GM12878 (cell line): ENCODE results near the gene GMPPB. TPM values are rescaled to one million over a fixed set of nuclear protein-coding genes. Genes with fewer than 3 reads are reported as not detected.

Experiments
- ATAC-seq: fragments of 200-7000 bp; cut with Tn5 transposase; 3 replicates; pipeline ENCODE4 v1.9.1; 2020; ENCODE audit warnings: mild to moderate bottlenecking, moderate library complexity
- BruUV-seq: library from RNA; stranded (reverse); fragments of 400-500 nt; replicated peaks from 2 replicates; lab custom pipeline; 2021; lab: Mats Ljungman, UMichigan
- CTCF ChIA-PET: fragments of 300-600 bp; sonication (Branson Sonifier 250); formaldehyde crosslinking; extraction: SDS; loops from one replicate; lab custom pipeline; 2021; ENCODE audit warnings: inconsistent platforms; lab: Yijun Ruan, JAX
- POLR2A ChIA-PET: fragments of 350-600 bp; formaldehyde crosslinking; extraction: SDS; loops from one replicate; lab custom pipeline; 2021; ENCODE audit warnings: inconsistent platforms; lab: Charles Lee
- RAD21 ChIA-PET: fragments of 300-600 bp; sonication (Branson Sonifier 250); formaldehyde crosslinking; loops from one replicate; lab custom pipeline; 2023; ENCODE audit warnings: antibody characterized with exemption; ENCODE audit not compliant: unreplicated experiment; lab: Charles Lee
- SMC1A ChIA-PET: fragments of 300-600 bp; sonication (Branson Sonifier 250); formaldehyde crosslinking; loops from one replicate; lab custom pipeline; 2023; ENCODE audit not compliant: unreplicated experiment, uncharacterized antibody; lab: Charles Lee
- DNase-seq: peaks from one replicate; pipeline ENCODE4 v3.0.0-alpha.2; 2011; ENCODE audit warnings: low read depth, low spot score
- FAIRE-seq: peaks from 3 replicates; lab custom pipeline; 2011; peaks lifted over from hg19 to GRCh38; lab: Jason Lieb, UNC
- H2AFZ ChIP-seq: 2 replicates; pipeline ENCODE4 v1.6.0; 2011; ENCODE audit warnings: low read depth, low read length, control low read depth; ENCODE audit not compliant: control insufficient read depth
- H3K27ac ChIP-seq: 2 replicates; pipeline ENCODE4 v1.5.1; 2011; ENCODE audit warnings: control low read depth; ENCODE audit not compliant: control insufficient read depth, insufficient read depth
- H3K27me3 ChIP-seq, 2 experiments: replicated peaks in 1 of 2; 2 replicates each; pipeline versions ENCODE4 v1.6.0 to v1.6.1; 2011; ENCODE audit warnings: low read length in 1 of 2; ENCODE audit not compliant: control insufficient read depth in 2 of 2, insufficient read depth in 2 of 2
- H3K36me3 ChIP-seq, 2 experiments: 2 replicates each; pipeline ENCODE4 v1.5.1; 2011; ENCODE audit warnings: low read length in 1 of 2; ENCODE audit not compliant: control insufficient read depth in 2 of 2, insufficient read depth in 2 of 2
- H3K4me1 ChIP-seq: 2 replicates; pipeline ENCODE4 v1.6.1; 2011; ENCODE audit warnings: mild to moderate bottlenecking, low read length, moderate library complexity, mixed read lengths; ENCODE audit not compliant: control insufficient read depth, insufficient read depth
- H3K4me2 ChIP-seq: 2 replicates; pipeline ENCODE4 v1.6.0; 2011; ENCODE audit warnings: control low read depth; ENCODE audit not compliant: control insufficient read depth, insufficient read depth
- H3K4me3 ChIP-seq: fragments of 200-600 bp; sonication (generic); 2 replicates; pipeline ENCODE4 v1.5.1; 2016
- H3K79me2 ChIP-seq: 2 replicates; pipeline ENCODE4 v1.6.0; 2011; ENCODE audit warnings: low read length; ENCODE audit not compliant: control insufficient read depth, insufficient read depth
- H3K9ac ChIP-seq: 2 replicates; pipeline ENCODE4 v1.8.0; 2011; ENCODE audit warnings: low read length, control low read depth, mixed read lengths; ENCODE audit not compliant: control insufficient read depth, insufficient read depth
- H3K9me3 ChIP-seq: replicated peaks from 3 replicates; pipeline ENCODE4 v1.5.1; 2011; ENCODE audit warnings: mild to moderate bottlenecking, low read length; ENCODE audit not compliant: control insufficient read depth, insufficient read depth
- H4K20me1 ChIP-seq: 2 replicates; pipeline ENCODE4 v1.6.0; 2011; ENCODE audit not compliant: control insufficient read depth, insufficient read depth
- ASH2L ChIP-seq: fragments of 300-600, 200-600 bp; sonication (generic); IDR thresholded peaks from 2 replicates; pipeline ENCODE4 v1.6.1; 2017; ENCODE audit warnings: low read depth, mild to moderate bottlenecking, borderline replicate concordance
- BRCA1 ChIP-seq: IDR thresholded peaks from 2 replicates; pipeline ENCODE4 v1.6.1; 2011; ENCODE audit warnings: low read depth, low read length, improper control_type of control experiment
- EED ChIP-seq: sonication (generic); IDR thresholded peaks from 2 replicates; pipeline ENCODE4 v1.6.1; 2016; ENCODE audit warnings: antibody characterized with exemption, low read depth
- EP300 ChIP-seq, 2 experiments: fragments of 150-350 bp in 1 of 2; IDR thresholded peaks; 2 replicates each; pipeline ENCODE4 v1.6.1; 2011 to 2012; ENCODE audit warnings: low read depth in 2 of 2, low read length in 2 of 2, borderline replicate concordance in 1 of 2, improper control_type of control experiment in 1 of 2, inconsistent platforms in 1 of 2; ENCODE audit not compliant: control insufficient read depth in 1 of 2
- HDAC6 ChIP-seq: fragments of 200-600 bp; sonication (generic); IDR thresholded peaks from one replicate; pipeline ENCODE4 v1.8.0; 2017; ENCODE audit warnings: antibody characterized with exemption; ENCODE audit not compliant: unreplicated experiment
- LARP7 ChIP-seq: fragments of 450-650 bp; IDR thresholded peaks from 2 replicates; pipeline ENCODE4 v1.6.1; 2017; ENCODE audit warnings: mild to moderate bottlenecking
- NR2C1 ChIP-seq: fragments of 450-650 bp; IDR thresholded peaks from 2 replicates; pipeline ENCODE4 v1.6.1; 2017; ENCODE audit warnings: antibody characterized with exemption, mild to moderate bottlenecking, moderate library complexity
- POLR2A ChIP-seq: IDR thresholded peaks from 2 replicates; pipeline ENCODE4 v1.6.1; 2011; ENCODE audit warnings: low read depth, mild to moderate bottlenecking, low read length
- RB1 ChIP-seq: fragments of 450-650 bp; formaldehyde crosslinking; IDR thresholded peaks from 2 replicates; pipeline ENCODE4 v1.6.1; 2017; ENCODE audit warnings: mild to moderate bottlenecking, borderline replicate concordance
- RBBP5 ChIP-seq: fragments of 200-600 bp; sonication (generic); conservative IDR thresholded peaks from 2 replicates; pipeline ENCODE4 v1.6.1; 2016
- SPI1 ChIP-seq: IDR thresholded peaks from 2 replicates; pipeline ENCODE4 v1.6.1; 2011; ENCODE audit warnings: low read depth, mild to moderate bottlenecking, low read length, moderate library complexity, borderline replicate concordance; ENCODE audit not compliant: insufficient read depth
- SREBF2 ChIP-seq: IDR thresholded peaks from 2 replicates; pipeline ENCODE4 v1.6.1; 2012; ENCODE audit warnings: mild to moderate bottlenecking, low read length
- SUZ12 ChIP-seq: fragments of 200-600 bp; sonication (generic); IDR thresholded peaks from one replicate; pipeline ENCODE4 v1.6.1; 2018; ENCODE audit warnings: antibody characterized with exemption, mild to moderate bottlenecking; ENCODE audit not compliant: unreplicated experiment
- TBL1XR1 ChIP-seq: IDR thresholded peaks from 2 replicates; pipeline ENCODE4 v1.6.1; 2012; ENCODE audit warnings: low read depth, low read length, improper control_type of control experiment
- TCF3 ChIP-seq: IDR thresholded peaks from 2 replicates; pipeline ENCODE4 v1.6.1; 2012; ENCODE audit warnings: low read depth, mild to moderate bottlenecking, low read length, borderline replicate concordance; ENCODE audit not compliant: insufficient read depth
- WRNIP1 ChIP-seq: IDR thresholded peaks from 2 replicates; pipeline ENCODE4 v1.6.1; 2011; ENCODE audit warnings: low read depth, low read length, improper control_type of control experiment, borderline replicate concordance
- YY1 ChIP-seq: IDR thresholded peaks from 2 replicates; pipeline ENCODE4 v1.6.1; 2011; ENCODE audit warnings: low read depth, mild to moderate bottlenecking, low read length
- ZBED1 ChIP-seq: IDR thresholded peaks from 2 replicates; pipeline ENCODE4 v1.6.1; 2016; ENCODE audit warnings: borderline replicate concordance
- WGBS: methylation state at CpG from one replicate; pipeline ENCODE4 v1.1.6; 2016; ENCODE audit warnings: low lambda C conversion rate; ENCODE audit not compliant: insufficient replicate concordance, insufficient coverage; ENCODE audit errors: missing lambda C conversion rate; 5-methylcytosine and 5-hydroxymethylcytosine counted together
- in situ Hi-C: fragments of 300-500 bp; cut with MboI; formaldehyde crosslinking; loops from 9 replicates; pipeline ENCODE4 v1.14.3; 2018; ENCODE audit warnings: mixed read lengths
- intact Hi-C: fragments of 100-400 bp; cut with micrococcal nuclease; formaldehyde crosslinking; loops from one replicate; pipeline ENCODE4 v1.14.2; 2022; ENCODE audit not compliant: unreplicated experiment
- polyA plus RNA-seq, 11 experiments: library from polyadenylated mRNA; depleted of rRNA in 4 of 11; unstranded in 6 of 11; stranded (reverse) in 5 of 11; fragments of >200 nt; fragmentation: Nextera tagmentation in 4 of 11; fragmentation: Illumina TruSeq in 1 of 11; extraction: Ambion mirVana in 4 of 11; extraction: Trizol in 1 of 11; gene quantifications; 1 replicate in 1 of 11; 2 replicates in 10 of 11; pipeline versions ENCODE4 v1.2.1 to v1.2.3, GENCODE V29; 2011 to 2016; ENCODE audit warnings: inconsistent platforms in 2 of 11, missing spikeins in 2 of 11, low read depth in 1 of 11
- total RNA-seq, 4 experiments: library from RNA; depleted of rRNA in 3 of 4; stranded (reverse); fragments of >200 nt in 3 of 4; fragmentation: Illumina TruSeq in 1 of 4; extraction: Trizol in 1 of 4; gene quantifications; 2 replicates each; pipeline versions ENCODE4 v1.2.1 to v1.2.3, GENCODE V29; 2013 to 2021
- TF ChIP-seq, protein P1 (sequence below): IDR thresholded peaks from 2 replicates; pipeline ENCODE4 v1.6.1; 2011; ENCODE audit warnings: mild to moderate bottlenecking, low read depth, low read length, moderate library complexity; ENCODE audit not compliant: insufficient replicate concordance
- TF ChIP-seq, protein P2 (sequence below): fragments of 150-350 bp; IDR thresholded peaks from 2 replicates; pipeline ENCODE4 v1.6.1; 2014; ENCODE audit warnings: mild to moderate bottlenecking, low read depth, low read length

The GMPPB gene
- total and polyA plus RNA-seq, 10 of the 15 experiments (the other 5 are each of a cell fraction or from before 2014, with no cell fraction given): 2.3 to 99.5 (median 23.3) TPM

- TF ChIP-seq, protein P1, sequence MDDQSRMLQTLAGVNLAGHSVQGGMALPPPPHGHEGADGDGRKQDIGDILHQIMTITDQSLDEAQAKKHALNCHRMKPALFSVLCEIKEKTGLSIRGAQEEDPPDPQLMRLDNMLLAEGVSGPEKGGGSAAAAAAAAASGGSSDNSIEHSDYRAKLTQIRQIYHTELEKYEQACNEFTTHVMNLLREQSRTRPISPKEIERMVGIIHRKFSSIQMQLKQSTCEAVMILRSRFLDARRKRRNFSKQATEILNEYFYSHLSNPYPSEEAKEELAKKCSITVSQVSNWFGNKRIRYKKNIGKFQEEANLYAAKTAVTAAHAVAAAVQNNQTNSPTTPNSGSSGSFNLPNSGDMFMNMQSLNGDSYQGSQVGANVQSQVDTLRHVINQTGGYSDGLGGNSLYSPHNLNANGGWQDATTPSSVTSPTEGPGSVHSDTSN: no peak
- no peak for TF ChIP-seq SUZ12
- TF ChIP-seq HDAC6: no peak
- TF ChIP-seq RBBP5: no peak
- TF ChIP-seq, protein P2, sequence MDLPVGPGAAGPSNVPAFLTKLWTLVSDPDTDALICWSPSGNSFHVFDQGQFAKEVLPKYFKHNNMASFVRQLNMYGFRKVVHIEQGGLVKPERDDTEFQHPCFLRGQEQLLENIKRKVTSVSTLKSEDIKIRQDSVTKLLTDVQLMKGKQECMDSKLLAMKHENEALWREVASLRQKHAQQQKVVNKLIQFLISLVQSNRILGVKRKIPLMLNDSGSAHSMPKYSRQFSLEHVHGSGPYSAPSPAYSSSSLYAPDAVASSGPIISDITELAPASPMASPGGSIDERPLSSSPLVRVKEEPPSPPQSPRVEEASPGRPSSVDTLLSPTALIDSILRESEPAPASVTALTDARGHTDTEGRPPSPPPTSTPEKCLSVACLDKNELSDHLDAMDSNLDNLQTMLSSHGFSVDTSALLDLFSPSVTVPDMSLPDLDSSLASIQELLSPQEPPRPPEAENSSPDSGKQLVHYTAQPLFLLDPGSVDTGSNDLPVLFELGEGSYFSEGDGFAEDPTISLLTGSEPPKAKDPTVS: no peak
- no peak for TF ChIP-seq ASH2L
Measured at GRCh38 chr3:49747792-49748480, 24.2 kb upstream of the GMPPB start (continued).

GRCh38 chr3:49745986-49746385 is 22.2 kb upstream of the GMPPB start:
- WGBS: 95% methylated on average over 2 of the region's 2 CpGs
- TF ChIP-seq SREBF2: no peak
- no peak for TF ChIP-seq EED
- TF ChIP-seq TBL1XR1: no peak
- TF ChIP-seq NR2C1: no peak
- no peak for TF ChIP-seq YY1
- TF ChIP-seq EP300 (IDR thresholded peaks at IDR 0.05; ENCODE audit: borderline replicate concordance in 1 of 2, control insufficient read depth in 1 of 2, low read depth in 2 of 2, low read length in 2 of 2): no peak
- TF ChIP-seq POLR2A: no peak
- no peak for TF ChIP-seq SPI1
- TF ChIP-seq BRCA1: no peak
- TF ChIP-seq RB1: no peak
- no peak for TF ChIP-seq ZBED1
- no peak for TF ChIP-seq TCF3
- TF ChIP-seq LARP7: no peak
- TF ChIP-seq WRNIP1: no peak

More at GRCh38 chr3:49745986-49746385, 22.2 kb upstream of the GMPPB start:
- H3K4me3 ChIP-seq: no peak overlapping the region
- H3K79me2 ChIP-seq: no peaks in the 10 kb centered on the region
- in situ Hi-C loops: no loop called here
- no TSS peak for BruUV-seq
- intact Hi-C loops: no loop called here
- no peaks in the 10 kb centered on the region for H4K20me1 ChIP-seq
- no peak for DNase-seq
- H3K9ac ChIP-seq: no peak overlapping the region
- FAIRE-seq: no peak
- ChIA-PET RAD21 (no interaction called here), POLR2A (interaction anchor here (0.6 to 0.7 kb wide), 2 partner anchors 19 to 904 kb away, joined by 3 to 5 read pairs; no protein-coding TSS in a partner anchor), CTCF (no interaction called here), SMC1A (interaction anchor here (0.9 kb wide), 1 partner anchor 15 kb away, joined by 3 read pairs; no protein-coding TSS in a partner anchor)
- H3K27me3 ChIP-seq: no peaks in the 10 kb centered on the region
- ATAC-seq: no peak
- H2AFZ ChIP-seq: no peak overlapping the region
- no peak overlapping the region for H3K4me2 ChIP-seq
- H3K27ac ChIP-seq: no peak overlapping the region
- peaks cover 0 to 6% of the 10 kb centered on the region in 2 experiments for H3K36me3 ChIP-seq
- no peaks in the 10 kb centered on the region for H3K4me1 ChIP-seq
- H3K9me3 ChIP-seq: no peaks in the 10 kb centered on the region
